Activated T-cell treated with anti-CD3 and anti-CD28 coated beads for 48 hours (primary cell): ENCODE measurements around the gene LANCL2.
"Not testable (repeated sequence)": the region's sequence is repeated elsewhere in the genome, so short reads cannot be mapped to it uniquely, and the experiment has no call there.

Experiments
- DNase-seq: peaks from one replicate; pipeline ENCODE4 v3.0.0-alpha.2; 2020; ENCODE audit warnings: low read depth

Gene LANCL2

DNA sequence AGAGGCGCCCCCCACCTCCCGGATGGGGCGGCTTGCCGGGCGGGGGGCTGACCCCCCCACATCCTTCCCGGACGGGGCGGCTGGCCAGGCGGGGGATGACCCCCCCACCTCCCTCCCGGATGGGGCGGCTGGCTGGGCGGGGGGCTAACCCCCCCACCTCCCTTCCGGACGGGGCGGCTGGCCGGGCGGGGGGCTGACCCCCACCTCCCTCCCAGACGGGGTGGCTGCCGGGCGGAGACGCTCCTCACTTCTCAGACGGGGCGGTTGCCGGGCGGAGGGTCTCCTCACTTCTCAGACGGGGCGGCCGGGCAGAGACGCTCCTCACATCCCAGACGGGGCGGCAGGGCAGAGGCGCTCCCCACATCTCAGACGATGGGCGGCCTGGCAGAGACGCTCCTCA, 37.4 kb downstream of the LANCL2 start:
- DNase-seq: not testable (repeated sequence)

DNA sequence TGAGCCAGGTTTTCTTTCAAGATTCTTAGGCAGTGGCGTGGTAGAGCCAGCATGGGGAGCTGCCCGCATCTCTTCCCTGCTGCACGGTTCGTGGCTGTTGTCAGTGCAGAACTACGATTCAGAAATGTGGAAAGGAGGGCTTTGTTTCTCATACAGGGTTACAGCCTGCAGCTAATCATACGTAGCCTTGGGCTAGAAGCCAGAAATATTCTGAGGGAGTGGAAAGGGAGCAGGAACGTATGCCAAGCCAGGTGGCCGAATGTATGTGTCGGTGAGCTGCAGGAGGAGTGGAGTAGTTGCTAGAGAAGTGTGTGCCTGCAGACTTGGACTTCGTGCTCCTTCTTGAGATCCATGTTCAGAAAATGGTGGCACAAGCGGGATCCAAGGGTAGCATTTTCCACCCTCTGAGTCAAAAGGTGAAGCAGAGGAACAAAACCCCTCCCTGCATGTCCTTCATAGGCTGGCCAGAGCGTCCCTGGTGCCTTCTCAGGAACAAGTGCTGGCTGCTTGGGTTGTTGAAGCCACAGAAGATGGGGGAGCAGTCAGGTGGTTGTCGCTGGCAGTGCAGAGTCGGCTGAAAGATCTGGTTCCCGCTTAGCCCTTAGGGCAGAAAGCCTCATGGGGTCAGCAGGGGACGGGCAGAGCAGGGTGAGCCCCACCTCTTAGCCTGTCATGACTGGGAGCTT, 40.9 kb downstream of the LANCL2 start:
- no peak for DNase-seq

- no peak for DNase-seq
Measured at GRCh38 chr7:55409482-55410225, 44.5 kb downstream of the LANCL2 start.

DNA sequence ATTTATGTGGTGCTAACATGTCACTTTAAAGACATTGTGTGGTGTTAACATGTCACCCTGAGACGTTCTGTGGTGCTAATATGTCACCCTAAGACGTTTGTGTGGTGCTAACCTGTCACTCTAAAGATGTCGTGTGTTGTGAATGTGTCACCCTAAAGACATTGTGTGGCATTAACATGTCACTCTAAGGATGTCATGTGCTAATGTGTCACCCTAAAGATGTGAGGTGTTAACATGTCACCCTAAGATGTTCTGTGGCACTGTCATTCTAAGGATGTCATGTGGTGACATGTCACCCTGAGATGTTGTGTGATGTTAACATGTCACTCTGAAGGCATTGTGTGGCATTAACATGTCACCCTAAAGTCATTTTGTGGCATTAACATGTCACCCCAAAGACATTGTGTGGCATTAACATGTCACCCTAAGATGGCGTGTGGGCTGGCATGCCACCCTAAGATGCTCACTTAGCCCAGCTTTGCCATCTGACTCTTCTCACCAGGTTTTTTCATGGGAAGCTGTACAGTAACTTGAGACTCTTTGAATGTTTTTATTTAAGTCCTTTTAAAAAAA, 45.6 kb downstream of the LANCL2 start:
- DNase-seq: no peak

DNA sequence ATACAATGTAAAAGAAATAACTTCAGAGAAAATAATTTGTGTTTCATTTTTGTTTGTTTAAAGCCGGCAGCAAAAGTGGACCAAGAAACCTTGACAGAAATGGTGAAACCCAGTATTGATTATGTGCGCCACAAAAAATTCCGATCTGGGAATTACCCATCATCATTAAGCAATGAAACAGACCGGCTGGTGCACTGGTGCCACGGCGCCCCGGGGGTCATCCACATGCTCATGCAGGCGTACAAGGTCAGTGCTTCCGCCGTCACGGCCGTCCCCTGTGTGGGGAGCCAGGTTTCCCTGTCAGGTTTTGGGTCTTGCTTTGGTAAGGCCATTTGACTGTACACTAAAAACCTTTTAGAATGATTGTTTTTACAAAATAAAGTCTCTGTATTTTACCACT, 46.7 kb downstream of the LANCL2 start:
- DNase-seq: no peak

- no peak for DNase-seq
Measured at GRCh38 chr7:55413442-55413841, 48.3 kb downstream of the LANCL2 start.

- DNase-seq: peak; percentile 72
Measured at GRCh38 chr7:55415173-55415778, 50.1 kb downstream of the LANCL2 start.

DNA sequence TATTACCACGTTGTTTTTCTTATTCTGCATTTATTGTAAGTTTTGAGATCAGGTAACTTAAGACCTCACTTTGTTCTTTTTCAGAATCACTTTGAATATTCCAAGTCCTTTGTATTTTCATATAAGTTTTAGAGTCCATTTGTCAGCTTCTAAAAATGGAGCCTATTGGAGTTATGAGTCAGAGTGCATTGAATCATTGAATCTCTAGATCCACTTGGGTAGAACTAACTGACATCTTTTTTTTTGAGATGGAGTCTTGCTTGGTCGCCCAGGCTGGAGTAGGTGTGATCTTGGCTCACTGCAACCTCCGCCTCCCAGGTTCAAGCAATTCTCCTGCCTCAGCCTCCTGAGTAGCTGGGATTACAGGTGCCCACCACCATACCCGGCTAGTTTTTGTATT, 52.3 kb downstream of the LANCL2 start:
- not testable (repeated sequence) for DNase-seq

DNA sequence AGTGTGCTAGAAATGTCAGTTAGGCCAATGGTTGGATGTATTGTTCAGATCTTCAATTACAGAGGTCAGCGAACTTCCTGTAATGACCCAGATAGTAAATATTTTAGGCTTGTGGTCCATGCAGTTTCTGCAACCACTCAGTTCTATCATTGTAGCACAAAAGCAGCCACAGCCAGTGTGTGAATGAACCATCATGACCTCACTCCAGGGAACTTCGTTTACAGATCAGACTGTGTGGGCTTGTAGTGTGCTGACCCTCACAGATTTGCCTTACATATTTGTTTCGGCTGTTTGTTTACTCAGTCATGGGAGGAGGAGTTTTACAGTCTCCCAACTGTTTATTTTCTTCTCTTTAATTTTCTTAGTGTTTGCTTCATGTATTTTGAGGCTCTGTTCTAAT, 55.4 kb downstream of the LANCL2 start:
- no peak for DNase-seq

GRCh38 chr7:55423277-55423711, 58.2 kb downstream of the LANCL2 start:
- DNase-seq: no peak

GRCh38 chr7:55423891-55424290, 58.8 kb downstream of the LANCL2 start:
- DNase-seq: no peak

GRCh38 chr7:55425141-55425752, 60.1 kb downstream of the LANCL2 start:
- DNase-seq: no peak

GRCh38 chr7:55426676-55427075, 61.5 kb downstream of the LANCL2 start:
- no peak for DNase-seq

GRCh38 chr7:55427342-55427741, 62.2 kb downstream of the LANCL2 start:
- DNase-seq: no peak

DNA sequence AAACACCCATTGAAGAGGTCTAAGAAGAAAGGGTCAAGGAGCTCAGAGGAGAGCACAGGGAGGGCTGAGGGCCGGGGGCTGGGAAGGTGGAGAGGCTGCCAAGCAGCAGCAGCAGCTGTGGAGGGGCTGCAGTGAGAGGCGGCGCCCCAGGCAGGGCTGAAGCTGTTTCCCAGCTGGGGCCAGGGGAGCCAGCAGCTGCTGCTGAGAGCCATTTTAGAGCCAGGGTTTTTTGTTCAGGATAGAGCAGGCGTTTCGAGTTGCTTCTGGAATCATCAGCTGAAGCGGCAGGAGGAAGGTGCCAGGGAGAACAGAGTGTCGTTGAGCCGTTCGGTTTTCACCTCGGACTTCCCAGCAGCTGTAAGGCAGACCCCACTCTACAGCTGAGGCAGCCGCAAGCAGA, 62.7 kb downstream of the LANCL2 start:
- DNase-seq: no peak

- no peak for DNase-seq
Measured at GRCh38 chr7:55429835-55430499, 64.8 kb downstream of the LANCL2 start.

- no peak for DNase-seq
Measured at GRCh38 chr7:55431898-55432297, 66.8 kb downstream of the LANCL2 start.

DNA sequence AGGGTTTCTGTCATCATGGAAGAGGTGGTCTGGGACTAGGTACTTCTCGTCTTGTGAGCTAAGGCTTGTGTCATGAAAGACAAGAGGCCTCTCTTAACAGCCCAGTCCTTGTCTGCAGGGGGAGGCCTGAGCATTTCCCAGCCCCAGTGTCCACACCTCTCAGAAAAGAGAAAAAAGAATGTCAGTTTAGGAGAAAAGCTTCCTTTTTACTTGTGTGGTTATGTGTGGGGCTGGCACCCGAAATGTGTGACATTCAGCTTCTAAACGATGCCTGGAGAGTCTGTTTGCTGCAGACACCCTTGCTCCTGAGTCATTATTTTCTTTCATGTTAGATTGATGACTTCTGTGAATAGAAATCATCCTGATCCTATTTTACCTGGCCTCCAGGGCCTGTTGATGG, 67.4 kb downstream of the LANCL2 start:
- DNase-seq: no peak

GRCh38 chr7:55432939-55433784, 68.0 kb downstream of the LANCL2 start:
- no peak for DNase-seq

GRCh38 chr7:55435466-55435865, 70.3 kb downstream of the LANCL2 start:
- DNase-seq: no peak

DNA sequence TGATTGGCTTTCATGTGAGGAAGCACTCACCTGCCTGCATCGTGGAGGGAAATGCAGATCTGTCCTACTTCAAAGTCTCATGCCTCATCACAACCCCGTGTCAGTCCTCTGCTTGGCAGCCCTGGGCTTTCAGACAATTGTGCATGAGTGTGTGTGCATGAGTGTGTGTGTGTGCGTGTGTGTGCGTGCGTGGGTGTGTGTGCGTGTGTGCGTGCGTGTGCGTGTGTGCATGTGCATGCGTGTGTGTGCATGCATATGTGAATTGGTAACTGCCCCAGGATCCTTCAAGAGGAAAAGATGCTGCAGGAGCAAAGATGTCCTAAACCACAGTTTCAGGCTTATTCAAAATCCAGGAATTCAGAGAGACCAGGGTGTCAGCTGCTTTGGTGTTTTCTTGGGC, 71.3 kb downstream of the LANCL2 start:
- no peak for DNase-seq
